GM19099 (cell line): ENCODE results near the gene KLK7.

Source experiments
- POLR2A ChIP-seq: IDR thresholded peaks from 3 replicates; pipeline ENCODE4 v1.6.1; 2011; ENCODE audit warnings: low read depth; ENCODE audit not compliant: insufficient read length; ENCODE audit errors: extremely low read depth

KLK7 gene

GRCh38 chr19:50939596-50939995 is 44.1 kb downstream of the KLK7 start:
- no peak for TF ChIP-seq POLR2A

GRCh38 chr19:50933640-50934039 is 50.1 kb downstream of the KLK7 start:
- TF ChIP-seq POLR2A: no peak

GRCh38 chr19:50932690-50933083 is 51.0 kb downstream of the KLK7 start:
- no peak for TF ChIP-seq POLR2A

GRCh38 chr19:50932018-50932689 is 51.6 kb downstream of the KLK7 start:
- TF ChIP-seq POLR2A: no peak

- no peak for TF ChIP-seq POLR2A
Measured at GRCh38 chr19:50931023-50931422, 52.7 kb downstream of the KLK7 start.

- TF ChIP-seq POLR2A: no peak
Measured at GRCh38 chr19:50928831-50929230, 54.9 kb downstream of the KLK7 start.
